Activated CD4-positive, alpha-beta memory T cell treated with anti-CD3 and anti-CD28 coated beads, Interleukin-2, amount 10 ng/mL, durations not matched to agents 7 days and 5 days (primary cell): ENCODE results near the gene MET. TPM values are rescaled to one million over a fixed set of nuclear protein-coding genes. Genes with fewer than 3 reads are reported as not detected.

ENCODE experiments used
- CTCF ChIA-PET: fragments of 350-600 bp; sonication (Branson Sonifier 250); formaldehyde crosslinking; loops from one replicate; lab custom pipeline; 2021; ENCODE audit warnings: antibody characterized with exemption, inconsistent platforms; lab: Charles Lee
- POLR2A ChIA-PET: fragments of 350-600 bp; sonication (Branson Sonifier 250); formaldehyde crosslinking; loops from one replicate; lab custom pipeline; 2021; ENCODE audit warnings: antibody characterized with exemption; lab: Charles Lee
- DNase-seq: peaks from one replicate; pipeline ENCODE4 v3.0.0-alpha.2; 2020
- H3K27ac Mint-ChIP-seq: one replicate; pipeline ENCODE4 v1.8.0; 2021; ENCODE audit warnings: mild to moderate bottlenecking, mixed read lengths
- H3K27me3 Mint-ChIP-seq: one replicate; pipeline ENCODE4 v1.8.0; 2021; ENCODE audit warnings: mixed read lengths
- H3K36me3 Mint-ChIP-seq: one replicate; pipeline ENCODE4 v1.8.0; 2021; ENCODE audit warnings: low read depth, mixed read lengths
- H3K4me1 Mint-ChIP-seq: one replicate; pipeline ENCODE4 v1.8.0; 2021; ENCODE audit warnings: mixed read lengths
- H3K4me3 Mint-ChIP-seq: one replicate; pipeline ENCODE4 v1.8.0; 2021; ENCODE audit warnings: mild to moderate bottlenecking, mixed read lengths
- H3K9me3 Mint-ChIP-seq: one replicate; pipeline ENCODE4 v1.8.0; 2021; ENCODE audit warnings: mixed read lengths
- total RNA-seq, 2 experiments: library from RNA; stranded (reverse); gene quantifications; one replicate each; pipeline ENCODE4 v1.2.3, GENCODE V29; 2021

Gene MET
- total RNA-seq, 2 experiments from 2014 or later: 0.65 to 0.83 TPM

DNA sequence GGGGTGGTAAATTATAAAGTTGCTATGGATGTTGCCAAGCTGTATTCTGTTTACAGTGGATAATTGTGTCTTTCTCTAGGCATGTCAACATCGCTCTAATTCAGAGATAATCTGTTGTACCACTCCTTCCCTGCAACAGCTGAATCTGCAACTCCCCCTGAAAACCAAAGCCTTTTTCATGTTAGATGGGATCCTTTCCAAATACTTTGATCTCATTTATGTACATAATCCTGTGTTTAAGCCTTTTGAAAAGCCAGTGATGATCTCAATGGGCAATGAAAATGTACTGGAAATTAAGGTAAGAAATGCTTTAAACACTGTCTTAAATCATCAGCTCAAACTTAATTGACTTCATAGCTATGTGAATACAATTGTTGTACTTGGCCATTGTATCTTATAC is 91.0 kb downstream of the MET start:
- ChIA-PET CTCF (no interaction called here), POLR2A (no interaction called here)
- no peaks in the 10 kb centered on the region for H3K4me1 Mint-ChIP-seq
- H3K27ac Mint-ChIP-seq: no peak overlapping the region
- no peaks in the 10 kb centered on the region for H3K36me3 Mint-ChIP-seq
- no peaks in the 10 kb centered on the region for H3K9me3 Mint-ChIP-seq
- no peak overlapping the region for H3K4me3 Mint-ChIP-seq
- H3K27me3 Mint-ChIP-seq: peaks cover 6% of the 10 kb centered on the region
- no peak for DNase-seq

DNA sequence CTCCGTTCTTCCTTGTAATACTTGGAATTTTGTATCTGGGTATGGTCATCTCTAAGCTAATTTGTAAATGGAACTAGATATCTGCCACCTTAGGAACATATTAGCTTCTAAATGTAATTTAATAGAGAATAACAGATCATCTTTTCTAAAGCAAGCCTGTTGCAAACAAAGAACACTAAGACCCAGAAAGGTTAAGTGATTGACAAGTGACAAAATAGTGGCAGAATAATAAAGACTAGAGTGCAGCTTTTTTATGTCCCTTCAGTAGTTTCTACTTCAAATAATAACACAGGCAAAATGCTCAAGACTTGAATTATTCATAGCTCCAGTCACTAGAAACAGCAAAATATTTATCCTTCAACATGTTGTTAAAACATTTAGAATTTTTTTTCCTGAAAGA is 91.7 kb downstream of the MET start:
- CTCF ChIA-PET: no interaction called here
- POLR2A ChIA-PET: no interaction called here
- Mint-ChIP-seq H3K4me1 (no peaks in the 10 kb centered on the region), H3K27me3 (peaks cover 4% of the 10 kb centered on the region), H3K4me3 (no peak overlapping the region), H3K27ac (no peak overlapping the region), H3K9me3 (no peaks in the 10 kb centered on the region), H3K36me3 (no peaks in the 10 kb centered on the region)
- DNase-seq: no peak

GRCh38 chr7:116766881-116767280 is 94.9 kb downstream of the MET start:
- ChIA-PET CTCF (no interaction called here), POLR2A (no interaction called here)
- H3K9me3 Mint-ChIP-seq: no peaks in the 10 kb centered on the region
- H3K27me3 Mint-ChIP-seq: peaks cover 7% of the 10 kb centered on the region
- no peaks in the 10 kb centered on the region for H3K4me1 Mint-ChIP-seq
- H3K27ac Mint-ChIP-seq: no peak overlapping the region
- H3K36me3 Mint-ChIP-seq: no peaks in the 10 kb centered on the region
- DNase-seq: no peak
- H3K4me3 Mint-ChIP-seq: no peak overlapping the region

DNA sequence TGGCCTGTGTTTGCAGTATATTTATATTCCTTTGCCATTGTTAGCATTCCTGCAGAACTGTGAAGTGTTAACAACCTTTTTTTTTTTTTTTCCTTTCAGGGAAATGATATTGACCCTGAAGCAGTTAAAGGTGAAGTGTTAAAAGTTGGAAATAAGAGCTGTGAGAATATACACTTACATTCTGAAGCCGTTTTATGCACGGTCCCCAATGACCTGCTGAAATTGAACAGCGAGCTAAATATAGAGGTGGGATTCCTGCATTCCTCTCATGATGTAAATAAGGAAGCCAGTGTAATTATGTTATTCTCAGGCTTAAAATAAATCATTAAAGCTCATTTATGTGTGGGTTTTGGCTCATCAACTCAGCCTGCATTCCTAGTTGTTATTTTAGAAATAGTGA is 97.5 kb downstream of the MET start:
- H3K4me1 Mint-ChIP-seq: no peaks in the 10 kb centered on the region
- H3K27ac Mint-ChIP-seq: no peak overlapping the region
- ChIA-PET CTCF (no interaction called here), POLR2A (no interaction called here)
- H3K36me3 Mint-ChIP-seq: no peaks in the 10 kb centered on the region
- no peak for DNase-seq
- no peak overlapping the region for H3K4me3 Mint-ChIP-seq
- peaks cover 14% of the 10 kb centered on the region for H3K27me3 Mint-ChIP-seq
- H3K9me3 Mint-ChIP-seq: no peaks in the 10 kb centered on the region

DNA sequence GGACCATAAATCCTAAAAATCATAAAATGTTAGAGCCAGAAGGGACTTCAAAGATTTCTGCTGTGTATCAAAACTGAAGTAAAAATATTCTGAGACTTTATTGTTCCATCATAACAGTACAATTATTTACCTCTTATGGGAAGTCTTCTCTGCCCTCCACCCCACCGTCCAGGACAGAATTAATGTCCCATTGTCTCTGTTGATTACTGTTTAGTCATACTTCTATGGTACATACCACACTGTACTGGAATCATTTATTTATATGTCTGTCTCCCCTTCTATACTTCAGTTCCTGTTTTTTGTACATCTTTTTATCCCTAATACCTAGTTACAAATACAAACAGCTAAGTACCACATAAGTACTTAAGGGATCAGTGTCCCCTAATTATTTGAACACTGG is 98.9 kb downstream of the MET start:
- no peak overlapping the region for H3K27ac Mint-ChIP-seq
- no peaks in the 10 kb centered on the region for H3K9me3 Mint-ChIP-seq
- no peaks in the 10 kb centered on the region for H3K36me3 Mint-ChIP-seq
- H3K4me1 Mint-ChIP-seq: no peaks in the 10 kb centered on the region
- H3K4me3 Mint-ChIP-seq: no peak overlapping the region
- ChIA-PET POLR2A (no interaction called here), CTCF (no interaction called here)
- H3K27me3 Mint-ChIP-seq: peaks cover 14% of the 10 kb centered on the region
- no peak for DNase-seq

- Mint-ChIP-seq H3K4me1 (no peaks in the 10 kb centered on the region), H3K27ac (no peak overlapping the region), H3K9me3 (no peaks in the 10 kb centered on the region), H3K27me3 (peaks cover 14% of the 10 kb centered on the region), H3K4me3 (no peak overlapping the region), H3K36me3 (no peaks in the 10 kb centered on the region)
- ChIA-PET POLR2A (no interaction called here), CTCF (no interaction called here)
- DNase-seq: no peak
Observed at GRCh38 chr7:116771640-116772039, 99.6 kb downstream of the MET start.

- Mint-ChIP-seq H3K9me3 (no peaks in the 10 kb centered on the region), H3K27ac (no peak overlapping the region), H3K4me1 (no peaks in the 10 kb centered on the region), H3K27me3 (peaks cover 14% of the 10 kb centered on the region), H3K36me3 (no peaks in the 10 kb centered on the region), H3K4me3 (no peak overlapping the region)
- ChIA-PET POLR2A (no interaction called here), CTCF (no interaction called here)
- no peak for DNase-seq
Observed at GRCh38 chr7:116772423-116772863, 100.4 kb downstream of the MET start.

DNA sequence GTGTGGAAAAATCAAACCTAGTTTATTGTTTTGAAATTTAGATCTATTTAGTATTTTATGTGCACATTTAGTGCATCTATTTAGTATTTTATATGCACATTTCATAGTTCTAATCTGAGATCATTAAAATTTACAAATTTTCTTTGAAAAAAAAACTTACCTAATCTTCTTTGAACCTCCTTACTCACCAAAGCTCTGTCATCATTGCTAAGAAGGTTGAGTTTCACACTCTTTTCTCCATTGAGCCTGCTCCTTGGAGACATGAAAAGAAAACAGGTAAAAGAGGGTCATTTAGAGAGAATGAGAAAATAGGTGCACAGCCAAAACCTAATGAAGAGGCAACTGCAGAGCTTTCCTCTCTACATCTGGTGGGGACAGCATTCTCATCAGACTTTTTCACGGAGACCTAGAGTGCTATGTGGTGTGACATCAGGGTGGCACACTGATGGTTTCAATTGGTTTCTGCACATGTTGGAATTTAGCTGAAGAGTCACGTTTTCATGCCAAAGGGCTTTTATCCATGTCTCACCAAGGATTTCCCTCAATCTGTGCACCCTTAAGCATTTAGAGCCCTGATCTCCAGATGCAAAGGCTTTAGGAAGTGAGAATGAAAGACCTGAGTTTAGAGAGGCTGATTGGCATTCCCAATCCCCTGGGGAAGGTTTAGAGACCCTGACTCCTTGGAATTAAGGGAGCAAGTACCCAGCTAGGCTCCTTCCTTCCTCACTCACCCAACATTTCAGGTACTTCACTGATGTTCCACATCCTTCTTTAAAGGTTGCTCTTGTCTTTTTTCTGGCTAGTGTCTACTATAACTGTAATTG is 101.1 kb downstream of the MET start:
- H3K27ac Mint-ChIP-seq: no peak overlapping the region
- no peak for DNase-seq
- POLR2A ChIA-PET: no interaction called here
- H3K4me3 Mint-ChIP-seq: no peak overlapping the region
- CTCF ChIA-PET: no interaction called here
- H3K9me3 Mint-ChIP-seq: no peaks in the 10 kb centered on the region
- H3K36me3 Mint-ChIP-seq: no peaks in the 10 kb centered on the region
- H3K4me1 Mint-ChIP-seq: no peaks in the 10 kb centered on the region
- peaks cover 14% of the 10 kb centered on the region for H3K27me3 Mint-ChIP-seq

DNA sequence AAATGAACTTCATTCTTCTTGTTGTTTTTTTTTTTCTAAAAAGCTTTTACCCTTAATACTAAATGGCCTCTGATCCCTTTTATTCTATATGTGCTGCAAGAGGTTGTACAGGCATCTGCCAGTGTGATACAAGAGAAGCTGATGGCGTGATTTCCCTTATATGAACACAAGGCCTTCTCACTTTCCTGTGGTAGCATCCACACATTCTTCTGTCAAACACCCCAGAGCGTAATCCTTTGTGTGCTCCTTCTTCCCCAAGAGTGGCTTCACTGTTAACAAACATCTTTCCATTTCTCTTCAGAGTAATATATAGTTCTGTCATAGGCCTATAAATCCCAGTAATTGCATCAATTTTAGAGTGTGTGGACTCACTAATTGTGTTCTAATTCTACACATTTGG is 104.0 kb downstream of the MET start:
- peaks cover 10% of the 10 kb centered on the region for H3K27me3 Mint-ChIP-seq
- no peak for DNase-seq
- no peaks in the 10 kb centered on the region for H3K36me3 Mint-ChIP-seq
- H3K9me3 Mint-ChIP-seq: no peaks in the 10 kb centered on the region
- no peak overlapping the region for H3K27ac Mint-ChIP-seq
- no peak overlapping the region for H3K4me3 Mint-ChIP-seq
- ChIA-PET CTCF (no interaction called here), POLR2A (no interaction called here)
- no peaks in the 10 kb centered on the region for H3K4me1 Mint-ChIP-seq

DNA sequence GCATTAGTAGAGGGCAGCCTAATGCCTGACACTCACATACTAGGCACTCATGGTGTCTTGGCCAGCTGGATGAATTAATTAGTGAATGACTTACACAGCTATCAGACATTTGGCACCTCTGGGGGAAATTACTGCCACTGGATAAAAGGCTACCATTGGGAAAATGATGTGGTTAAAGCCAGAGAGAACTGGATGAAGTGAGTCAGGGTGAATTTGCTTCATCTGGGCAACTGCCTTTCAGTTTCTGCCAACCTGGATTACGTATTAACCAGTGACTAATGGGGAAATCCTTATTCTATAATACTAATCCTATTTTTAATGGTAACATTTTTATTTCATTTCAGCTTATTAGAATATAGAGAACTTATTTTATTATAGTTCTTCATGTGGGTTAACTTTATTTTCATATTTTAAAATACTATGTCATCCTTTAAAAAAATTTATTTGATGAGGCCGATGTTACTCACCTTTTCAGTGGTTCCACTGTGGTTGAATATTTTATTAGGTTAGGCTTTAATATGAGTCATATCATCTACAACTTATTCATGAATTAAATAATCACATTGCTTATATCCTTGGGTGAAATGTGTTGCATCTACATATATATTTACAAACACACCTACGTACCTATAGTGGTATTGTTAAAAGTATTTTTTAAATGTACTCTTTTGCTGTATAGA is 104.8 kb downstream of the MET start:
- H3K4me3 Mint-ChIP-seq: no peak overlapping the region
- ChIA-PET CTCF (no interaction called here), POLR2A (no interaction called here)
- H3K27me3 Mint-ChIP-seq: peaks cover 9% of the 10 kb centered on the region
- H3K36me3 Mint-ChIP-seq: no peaks in the 10 kb centered on the region
- no peak overlapping the region for H3K27ac Mint-ChIP-seq
- DNase-seq: no peak
- no peaks in the 10 kb centered on the region for H3K4me1 Mint-ChIP-seq
- H3K9me3 Mint-ChIP-seq: no peaks in the 10 kb centered on the region

DNA sequence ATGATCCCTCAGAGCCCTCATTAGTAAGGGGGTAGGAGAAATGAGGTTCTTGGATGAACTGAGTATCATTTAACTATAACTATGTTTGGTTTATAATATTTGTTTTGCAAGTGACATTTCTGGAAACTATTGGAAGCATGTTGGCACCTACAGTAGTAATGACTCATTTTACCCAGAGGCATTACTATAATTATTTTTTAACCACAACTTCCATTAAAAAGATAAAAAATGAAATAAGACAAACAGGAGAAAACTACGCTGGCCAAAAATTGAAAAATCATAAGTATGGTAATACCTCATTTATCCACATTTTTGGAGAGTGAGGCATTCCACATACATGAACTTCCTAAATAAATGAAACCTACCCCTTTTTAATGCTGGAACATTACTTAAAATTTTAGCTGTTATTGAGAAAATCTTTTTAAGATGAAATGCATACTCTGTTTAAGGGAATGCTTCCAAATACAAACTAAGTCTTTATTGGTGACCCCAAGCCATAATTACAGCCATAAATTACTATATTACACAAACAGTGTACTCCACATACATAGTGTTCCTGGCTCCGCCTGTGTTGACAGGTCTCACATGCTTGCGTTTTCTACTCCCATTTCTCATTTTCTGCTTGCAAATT is 105.8 kb downstream of the MET start:
- ChIA-PET CTCF (no interaction called here), POLR2A (no interaction called here)
- H3K9me3 Mint-ChIP-seq: no peaks in the 10 kb centered on the region
- DNase-seq: no peak
- no peak overlapping the region for H3K4me3 Mint-ChIP-seq
- H3K27ac Mint-ChIP-seq: no peak overlapping the region
- peaks cover 9% of the 10 kb centered on the region for H3K27me3 Mint-ChIP-seq
- H3K36me3 Mint-ChIP-seq: no peaks in the 10 kb centered on the region
- H3K4me1 Mint-ChIP-seq: no peaks in the 10 kb centered on the region

GRCh38 chr7:116779216-116779615 is 107.2 kb downstream of the MET start:
- Mint-ChIP-seq H3K9me3 (no peaks in the 10 kb centered on the region), H3K27me3 (peaks cover 2% of the 10 kb centered on the region), H3K4me1 (no peaks in the 10 kb centered on the region), H3K4me3 (no peak overlapping the region), H3K27ac (no peak overlapping the region), H3K36me3 (no peaks in the 10 kb centered on the region)
- DNase-seq: no peak
- POLR2A ChIA-PET: no interaction called here
- CTCF ChIA-PET: no interaction called here

- CTCF ChIA-PET: no interaction called here
- no peak for DNase-seq
- POLR2A ChIA-PET: no interaction called here
- Mint-ChIP-seq H3K27ac (no peak overlapping the region), H3K27me3 (peaks cover 2% of the 10 kb centered on the region), H3K9me3 (no peaks in the 10 kb centered on the region), H3K36me3 (no peaks in the 10 kb centered on the region), H3K4me1 (no peaks in the 10 kb centered on the region), H3K4me3 (no peak overlapping the region)
Observed at GRCh38 chr7:116779931-116780330, 107.9 kb downstream of the MET start.
